Stimulated activated naive B cell treated with anti-CD40 and anti-IgM and Interleukin-4, amounts not matched to agents 10 μg/mL and 1 μg/mL and 100 μg/mL, for 72 hours (primary cell): Measurements from ENCODE around the gene ADAM12.
A peak's percentile ranks its signal among the peaks of the same experiment; 100 is the strongest.

ENCODE experiments used
- ATAC-seq, 2 donors: fragments of 150-1000 bp; cut with Tn5 transposase; replicated peaks; 2 replicates each; pipeline ENCODE4 v1.10.0; 2021; ENCODE audit warnings: moderate library complexity in 1 of 2
- DNase-seq: peaks from one replicate; pipeline ENCODE4 v3.0.0; 2021
- H3K27ac Mint-ChIP-seq: one replicate; pipeline ENCODE4 v1.8.0; 2022; ENCODE audit warnings: mild to moderate bottlenecking, mixed read lengths
- H3K27me3 Mint-ChIP-seq, 2 donors: one replicate each; pipeline ENCODE4 v1.8.0; 2022; ENCODE audit warnings: mixed read lengths in 2 of 2
- H3K36me3 Mint-ChIP-seq, 2 donors: one replicate each; pipeline ENCODE4 v1.8.0; 2022; ENCODE audit warnings: mixed read lengths in 2 of 2, mild to moderate bottlenecking in 1 of 2
- H3K4me1 Mint-ChIP-seq, 2 donors: one replicate each; pipeline ENCODE4 v1.8.0; 2022; ENCODE audit warnings: mixed read lengths in 2 of 2, mild to moderate bottlenecking in 1 of 2
- H3K4me3 Mint-ChIP-seq, 2 donors: one replicate each; pipeline ENCODE4 v1.8.0; 2022; ENCODE audit warnings: mild to moderate bottlenecking in 2 of 2, mixed read lengths in 2 of 2, moderate library complexity in 1 of 2
- H3K9me3 Mint-ChIP-seq, 2 donors: one replicate each; pipeline ENCODE4 v1.8.0; 2022; ENCODE audit warnings: mixed read lengths in 2 of 2, mild to moderate bottlenecking in 1 of 2

ADAM12 gene

DNA sequence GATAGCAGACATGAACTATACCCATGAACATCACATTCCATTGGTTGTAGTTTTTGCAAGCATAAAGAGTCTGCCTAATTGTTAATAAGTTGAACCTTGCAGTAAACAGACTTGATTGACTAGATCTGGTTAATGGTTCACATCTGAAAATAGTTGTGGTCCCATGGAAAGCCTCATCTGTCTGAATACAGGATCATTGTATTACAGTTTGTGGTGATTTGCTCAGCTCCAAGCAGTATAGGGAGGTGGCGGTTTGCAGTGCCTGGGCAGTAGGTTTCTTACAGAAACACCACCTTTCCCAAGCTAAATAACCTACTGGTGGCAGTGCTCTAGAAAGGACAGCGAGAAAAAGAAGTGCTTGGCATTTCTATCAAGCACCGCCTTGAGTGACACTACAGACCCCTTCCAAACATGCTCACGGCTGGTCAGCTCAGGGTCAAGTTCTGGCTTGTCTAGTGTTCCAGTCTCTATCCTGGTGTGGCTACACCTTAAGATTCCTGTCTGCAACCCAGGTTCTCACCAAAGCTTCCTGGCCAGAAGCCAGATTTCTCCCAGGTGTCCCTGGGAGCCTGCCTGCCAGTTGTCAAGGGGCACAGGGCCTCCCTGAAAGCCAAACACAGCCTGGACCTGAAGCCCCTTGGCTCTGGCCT is 372.0 kb downstream of the ADAM12 start:
- Mint-ChIP-seq H3K36me3 (no peaks in the 10 kb centered on the region), H3K9me3 (no peaks in the 10 kb centered on the region), H3K4me1 (peaks cover 6 to 7% of the 10 kb centered on the region in 2 donors), H3K27ac (no peak overlapping the region), H3K4me3 (no peak overlapping the region), H3K27me3 (peaks cover 0 to 13% of the 10 kb centered on the region in 2 donors)
- no peak for ATAC-seq
- DNase-seq: no peak

DNA sequence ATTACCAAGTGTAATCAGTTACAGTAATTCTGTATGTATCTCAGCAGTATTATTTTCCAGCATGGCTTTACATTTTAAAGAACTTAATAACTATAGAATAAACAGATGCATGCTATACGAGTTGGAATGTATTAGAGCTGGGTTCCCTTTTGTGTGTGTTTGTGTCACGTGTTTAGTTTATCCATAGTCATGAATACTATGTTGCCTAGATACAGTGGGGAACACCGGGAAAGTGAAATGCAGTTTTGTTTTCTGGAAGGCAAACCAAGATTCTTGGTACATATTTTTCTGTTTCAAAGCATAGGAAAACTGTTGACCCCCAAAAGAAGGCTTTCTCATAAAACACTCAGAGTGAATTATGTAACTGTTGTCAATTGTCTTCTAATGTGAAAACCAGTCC is 372.9 kb downstream of the ADAM12 start:
- no peak overlapping the region for H3K4me3 Mint-ChIP-seq
- peaks cover 0 to 2% of the 10 kb centered on the region in 2 donors for H3K9me3 Mint-ChIP-seq
- peaks cover 0 to 13% of the 10 kb centered on the region in 2 donors for H3K27me3 Mint-ChIP-seq

DNA sequence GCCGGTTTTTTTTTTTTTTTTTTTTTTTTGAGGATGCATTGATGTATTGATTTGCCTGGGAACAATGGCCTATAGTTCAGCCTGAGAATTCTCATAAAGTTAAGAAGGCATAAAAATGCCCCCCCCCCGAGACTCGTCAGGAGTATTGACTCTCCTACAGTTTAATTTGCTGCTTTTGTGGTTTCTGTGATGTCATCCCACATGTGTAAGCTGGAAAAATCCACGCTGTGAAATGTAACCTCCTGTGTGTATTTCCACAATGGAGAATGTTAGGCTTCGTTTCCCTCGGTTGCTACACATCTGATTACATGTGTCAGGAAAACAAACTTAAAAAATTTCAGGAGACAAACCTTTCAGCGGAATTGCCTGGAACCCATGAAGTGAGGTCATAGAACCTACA is 374.0 kb downstream of the ADAM12 start:
- ATAC-seq: no peak
- no peak for DNase-seq
- no peak overlapping the region for H3K4me3 Mint-ChIP-seq
- peaks cover 0 to 9% of the 10 kb centered on the region in 2 donors for H3K27me3 Mint-ChIP-seq
- no peaks in the 10 kb centered on the region for H3K36me3 Mint-ChIP-seq
- H3K4me1 Mint-ChIP-seq: peaks cover 6 to 7% of the 10 kb centered on the region in 2 donors
- H3K9me3 Mint-ChIP-seq: peaks cover 0 to 4% of the 10 kb centered on the region in 2 donors
- no peak overlapping the region for H3K27ac Mint-ChIP-seq

More for the DNA sequence above, 372.9 kb downstream of the ADAM12 start:
- peaks cover 6 to 7% of the 10 kb centered on the region in 2 donors for H3K4me1 Mint-ChIP-seq
- H3K27ac Mint-ChIP-seq: no peak overlapping the region
- no peak for DNase-seq
- H3K36me3 Mint-ChIP-seq: no peaks in the 10 kb centered on the region
- no peak for ATAC-seq

DNA sequence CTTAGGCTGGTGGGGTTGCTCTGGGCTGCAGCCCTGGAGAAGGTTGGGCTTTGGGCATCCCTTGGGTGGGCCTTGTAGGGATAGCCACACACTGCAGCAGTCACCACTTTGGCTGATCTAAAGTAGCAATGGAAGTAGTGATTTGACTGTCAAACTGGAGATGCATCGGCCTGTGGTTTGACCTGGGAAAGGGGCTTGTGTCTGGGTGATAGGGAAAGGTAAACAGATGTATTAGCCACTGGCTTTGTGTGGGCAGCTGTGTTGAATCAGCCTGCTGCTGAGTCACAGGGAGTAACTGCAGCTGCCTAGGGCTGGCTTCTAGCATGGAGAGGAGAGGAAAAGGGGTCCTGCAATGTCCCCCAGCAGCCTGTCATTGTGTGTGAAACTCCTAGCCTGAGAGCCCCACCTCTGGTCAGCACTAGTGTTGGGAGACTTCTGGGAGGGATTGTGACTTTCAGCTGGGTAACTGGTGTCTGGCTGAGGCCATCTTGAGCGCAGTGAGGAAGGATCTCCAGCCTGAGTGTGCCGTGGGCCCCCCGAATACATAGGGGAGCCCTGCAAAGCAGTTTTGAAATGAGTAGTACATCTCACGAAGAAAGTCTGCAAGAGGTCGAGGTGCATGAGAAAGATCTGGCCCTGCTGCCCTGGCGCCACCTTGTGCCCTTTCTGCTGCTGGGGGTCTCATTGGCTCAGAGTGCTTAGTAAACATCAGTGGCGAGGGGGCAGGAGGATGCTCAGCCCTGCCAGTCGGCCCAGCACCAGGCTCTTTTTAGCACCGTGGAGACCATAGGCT is 374.6 kb downstream of the ADAM12 start:
- peaks cover 0 to 9% of the 10 kb centered on the region in 2 donors for H3K27me3 Mint-ChIP-seq
- H3K36me3 Mint-ChIP-seq: no peaks in the 10 kb centered on the region
- peak in 1 of 2 donors; percentile 43 for ATAC-seq
- DNase-seq: no peak
- H3K4me3 Mint-ChIP-seq: no peak overlapping the region
- H3K4me1 Mint-ChIP-seq: peaks cover 7 to 11% of the 10 kb centered on the region in 2 donors
- peaks cover 0 to 4% of the 10 kb centered on the region in 2 donors for H3K9me3 Mint-ChIP-seq
- H3K27ac Mint-ChIP-seq: no peak overlapping the region

DNA sequence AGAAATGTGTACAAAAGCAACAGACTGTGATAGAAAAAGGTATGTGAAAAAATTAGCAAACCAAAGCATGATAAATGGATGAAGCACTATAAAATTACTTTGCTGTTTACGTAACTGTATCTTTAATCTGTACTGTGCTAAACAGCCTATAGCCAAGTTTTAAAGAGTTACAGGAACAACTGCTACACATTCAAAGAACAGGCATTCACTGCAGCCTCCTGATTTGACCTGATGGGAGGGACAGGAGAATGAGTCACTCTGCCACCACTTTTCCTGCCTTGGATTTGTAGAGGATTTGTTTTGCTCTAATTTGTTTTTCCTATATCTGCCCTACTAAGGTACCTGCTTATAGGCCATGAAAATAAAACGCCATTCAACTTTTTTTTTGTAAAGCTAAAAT is 375.8 kb downstream of the ADAM12 start:
- H3K36me3 Mint-ChIP-seq: no peaks in the 10 kb centered on the region
- ATAC-seq (no peak), DNase-seq (no peak)
- H3K4me3 Mint-ChIP-seq: no peak overlapping the region
- peaks cover 0 to 4% of the 10 kb centered on the region in 2 donors for H3K9me3 Mint-ChIP-seq
- H3K27me3 Mint-ChIP-seq: peaks cover 0 to 9% of the 10 kb centered on the region in 2 donors
- no peak overlapping the region for H3K27ac Mint-ChIP-seq
- peaks cover 7 to 18% of the 10 kb centered on the region in 2 donors for H3K4me1 Mint-ChIP-seq

DNA sequence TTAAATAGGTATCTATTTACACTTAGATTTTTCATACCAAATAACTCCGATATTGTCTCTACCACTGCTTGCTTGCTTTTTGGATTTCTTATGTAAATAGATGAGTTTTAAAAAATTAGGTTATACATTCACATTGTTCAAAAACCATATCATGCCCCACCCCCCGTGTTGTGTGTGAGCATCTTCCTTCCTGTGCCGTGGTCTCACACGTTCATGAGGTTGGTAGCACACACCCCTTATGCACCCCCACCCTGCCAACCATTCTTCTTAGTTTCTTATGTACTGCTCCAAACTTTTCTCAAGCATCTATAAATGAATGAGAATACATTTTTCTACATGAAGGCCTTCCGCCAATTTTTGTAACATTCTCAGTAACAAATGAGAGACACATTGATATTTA is 376.3 kb downstream of the ADAM12 start:
- Mint-ChIP-seq H3K4me1 (peaks cover 7 to 18% of the 10 kb centered on the region in 2 donors), H3K27me3 (peaks cover 0 to 5% of the 10 kb centered on the region in 2 donors), H3K4me3 (no peak overlapping the region), H3K9me3 (peaks cover 0 to 4% of the 10 kb centered on the region in 2 donors), H3K27ac (no peak overlapping the region), H3K36me3 (no peaks in the 10 kb centered on the region)
- DNase-seq: no peak
- no peak for ATAC-seq

DNA sequence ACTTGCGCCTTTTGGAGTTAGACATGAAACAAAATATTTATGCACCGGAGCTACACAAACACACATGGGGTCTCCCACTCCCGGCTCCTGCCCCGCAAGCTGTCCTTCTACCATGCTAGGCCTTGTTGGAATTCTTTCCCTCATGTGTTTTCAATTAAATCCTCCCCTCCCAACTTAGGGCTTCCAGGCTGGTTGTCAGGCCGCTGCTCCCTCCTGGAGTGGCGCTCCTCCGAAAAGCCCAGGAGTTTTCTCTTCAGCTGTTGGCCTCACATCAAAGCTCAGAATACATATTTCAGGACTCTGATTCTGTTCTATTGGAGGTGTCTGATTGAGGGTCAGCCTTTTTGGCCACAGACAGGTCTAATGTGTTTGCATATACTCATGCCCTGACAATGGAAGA is 378.6 kb downstream of the ADAM12 start:
- ATAC-seq: no peak

DNA sequence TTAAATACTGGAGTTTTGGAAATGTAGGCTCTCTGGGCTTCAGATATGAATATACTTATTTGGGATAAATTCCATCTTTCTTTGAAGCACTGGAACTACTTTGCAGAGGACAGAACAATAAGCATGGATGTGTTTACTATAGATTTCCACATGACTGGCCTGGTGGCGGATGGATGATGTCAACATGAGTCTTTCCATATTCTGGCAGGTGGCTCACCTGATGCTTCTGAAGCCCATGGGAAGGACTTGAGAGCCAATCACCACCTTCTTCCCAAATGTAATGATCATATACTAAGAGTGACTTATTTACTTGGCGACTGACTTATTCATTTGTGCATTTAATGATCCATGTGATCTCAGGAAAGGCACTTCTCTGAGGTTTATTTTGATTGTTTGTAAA is 381.4 kb downstream of the ADAM12 start:
- H3K4me3 Mint-ChIP-seq: no peak overlapping the region
- H3K27ac Mint-ChIP-seq: no peak overlapping the region
- H3K36me3 Mint-ChIP-seq: no peaks in the 10 kb centered on the region
- H3K27me3 Mint-ChIP-seq: peaks cover 0 to under 1% of the 10 kb centered on the region in 2 donors
- H3K4me1 Mint-ChIP-seq: peaks cover under 1 to 12% of the 10 kb centered on the region in 2 donors
- no peak for ATAC-seq
- no peak for DNase-seq
- H3K9me3 Mint-ChIP-seq: peaks cover 0 to 4% of the 10 kb centered on the region in 2 donors

More for the DNA sequence above, 378.6 kb downstream of the ADAM12 start:
- no peak for DNase-seq
- Mint-ChIP-seq H3K27me3 (peaks cover 0 to 4% of the 10 kb centered on the region in 2 donors), H3K4me3 (no peak overlapping the region), H3K36me3 (no peaks in the 10 kb centered on the region), H3K4me1 (peaks cover 7 to 18% of the 10 kb centered on the region in 2 donors), H3K9me3 (peaks cover 0 to 4% of the 10 kb centered on the region in 2 donors), H3K27ac (no peak overlapping the region)

DNA sequence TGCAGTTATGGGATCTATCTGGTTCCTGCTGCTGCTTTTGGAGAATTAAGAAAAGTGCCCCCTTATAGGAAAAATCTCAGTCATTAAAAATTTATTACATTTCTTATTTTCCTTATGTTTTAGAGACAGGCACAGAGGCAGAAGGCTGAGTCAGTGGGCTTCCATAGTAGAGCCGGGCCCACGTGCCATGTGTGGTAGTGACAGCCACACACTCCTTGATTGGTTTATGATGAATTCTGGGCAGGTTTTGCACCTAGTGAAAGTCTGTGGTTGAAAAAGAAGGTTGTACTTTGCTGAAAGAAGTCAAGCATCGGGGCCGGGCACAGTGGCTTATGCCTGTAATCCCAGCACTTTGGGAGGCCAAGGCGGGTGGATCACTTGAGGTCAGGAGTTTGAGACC is 382.0 kb downstream of the ADAM12 start:
- H3K9me3 Mint-ChIP-seq: peaks cover 0 to 4% of the 10 kb centered on the region in 2 donors
- DNase-seq: no peak
- no peak overlapping the region for H3K27ac Mint-ChIP-seq
- H3K27me3 Mint-ChIP-seq: no peaks in the 10 kb centered on the region
- no peak for ATAC-seq
- no peaks in the 10 kb centered on the region for H3K36me3 Mint-ChIP-seq
- H3K4me1 Mint-ChIP-seq: peaks cover 0 to 12% of the 10 kb centered on the region in 2 donors
- no peak overlapping the region for H3K4me3 Mint-ChIP-seq

DNA sequence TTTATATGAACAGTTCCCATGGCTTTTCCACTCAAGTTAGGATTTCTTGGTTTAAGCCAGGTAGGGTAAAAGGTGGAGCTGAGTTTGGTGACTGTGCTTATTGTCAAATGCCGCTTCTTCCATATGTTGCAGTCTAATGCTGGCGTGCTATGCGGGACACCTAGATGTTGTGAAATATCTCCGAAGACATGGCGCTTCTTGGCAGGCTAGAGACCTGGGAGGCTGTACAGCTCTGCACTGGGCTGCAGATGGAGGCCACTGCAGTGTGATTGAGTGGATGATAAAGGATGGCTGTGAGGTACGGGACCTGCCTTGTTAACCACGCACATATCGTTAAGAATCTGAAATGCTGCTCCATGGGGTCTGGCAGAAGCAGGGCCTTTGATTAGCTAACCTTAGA is 383.5 kb downstream of the ADAM12 start:
- Mint-ChIP-seq H3K27me3 (peaks cover 0 to 7% of the 10 kb centered on the region in 2 donors), H3K27ac (no peak overlapping the region), H3K4me1 (peaks cover 0 to 12% of the 10 kb centered on the region in 2 donors), H3K36me3 (no peaks in the 10 kb centered on the region), H3K4me3 (no peak overlapping the region), H3K9me3 (peaks cover 0 to 2% of the 10 kb centered on the region in 2 donors)
- DNase-seq (no peak), ATAC-seq (no peak)

DNA sequence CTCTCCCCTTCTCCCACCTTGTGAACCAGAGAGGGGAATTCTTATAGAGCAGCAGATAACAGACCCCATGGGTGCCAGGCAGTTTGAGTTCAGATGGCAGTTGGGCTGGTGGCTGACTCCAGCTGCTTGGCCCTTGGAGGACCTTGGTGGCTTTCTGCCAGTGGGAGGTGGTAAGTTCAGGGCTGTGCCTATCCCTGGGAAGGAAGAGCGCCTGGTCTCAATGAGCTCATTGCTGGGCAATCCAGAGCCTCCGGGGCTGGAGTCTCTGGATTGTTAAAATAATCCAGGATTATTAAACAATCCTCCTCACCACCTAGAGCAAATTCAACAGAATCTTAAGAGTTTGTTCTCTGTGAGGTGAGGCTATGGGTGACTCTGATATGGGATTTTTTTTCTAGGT is 386.7 kb downstream of the ADAM12 start:
- ATAC-seq (no peak), DNase-seq (no peak)
- H3K27ac Mint-ChIP-seq: no peak overlapping the region
- no peaks in the 10 kb centered on the region for H3K9me3 Mint-ChIP-seq
- no peaks in the 10 kb centered on the region for H3K36me3 Mint-ChIP-seq
- no peaks in the 10 kb centered on the region for H3K4me1 Mint-ChIP-seq
- peaks cover 7% of the 10 kb centered on the region in 2 donors for H3K27me3 Mint-ChIP-seq
- no peak overlapping the region for H3K4me3 Mint-ChIP-seq

DNA sequence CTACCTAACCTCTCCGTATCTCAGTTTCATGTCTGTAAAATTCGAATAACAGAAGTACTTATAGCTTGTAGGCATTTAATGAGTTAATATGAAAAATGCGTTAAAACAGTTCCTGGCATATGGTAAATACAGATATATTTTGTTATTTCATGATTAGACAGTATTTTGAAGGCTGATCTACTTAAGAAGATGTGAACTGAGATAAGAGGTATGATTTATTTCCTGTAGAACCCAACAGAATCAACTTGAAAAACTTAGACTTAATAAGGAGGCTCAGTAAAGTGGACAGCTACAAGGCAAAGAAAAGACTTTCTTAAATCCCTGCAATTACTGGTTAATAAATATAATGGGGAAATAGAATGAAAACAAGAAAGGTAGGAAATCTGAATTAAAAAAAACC is 388.6 kb downstream of the ADAM12 start:
- Mint-ChIP-seq H3K4me3 (no peak overlapping the region), H3K9me3 (no peaks in the 10 kb centered on the region), H3K36me3 (no peaks in the 10 kb centered on the region), H3K27me3 (peaks cover 7% of the 10 kb centered on the region in 2 donors), H3K4me1 (no peaks in the 10 kb centered on the region), H3K27ac (no peak overlapping the region)
- DNase-seq: no peak
- no peak for ATAC-seq

DNA sequence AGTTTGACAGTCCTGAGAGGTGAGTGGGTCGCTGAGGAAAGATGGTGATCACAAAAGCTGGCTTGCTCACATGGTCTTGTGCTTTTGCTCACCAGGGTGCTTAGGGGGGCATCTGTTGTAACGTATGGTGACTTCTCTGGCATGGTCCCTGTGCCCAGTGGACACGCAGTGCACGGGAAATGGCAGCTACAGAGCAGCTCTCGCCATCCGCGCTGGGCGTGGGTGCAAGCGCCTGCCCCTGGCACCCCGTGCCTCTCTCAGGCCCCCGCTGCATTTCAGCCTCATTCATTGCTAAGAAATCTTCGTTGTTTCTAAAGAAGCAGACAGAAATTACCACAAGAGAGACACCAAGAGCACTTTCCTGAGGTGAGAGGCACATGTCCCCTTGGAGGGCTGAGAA is 390.7 kb downstream of the ADAM12 start:
- H3K4me1 Mint-ChIP-seq: no peaks in the 10 kb centered on the region

DNA sequence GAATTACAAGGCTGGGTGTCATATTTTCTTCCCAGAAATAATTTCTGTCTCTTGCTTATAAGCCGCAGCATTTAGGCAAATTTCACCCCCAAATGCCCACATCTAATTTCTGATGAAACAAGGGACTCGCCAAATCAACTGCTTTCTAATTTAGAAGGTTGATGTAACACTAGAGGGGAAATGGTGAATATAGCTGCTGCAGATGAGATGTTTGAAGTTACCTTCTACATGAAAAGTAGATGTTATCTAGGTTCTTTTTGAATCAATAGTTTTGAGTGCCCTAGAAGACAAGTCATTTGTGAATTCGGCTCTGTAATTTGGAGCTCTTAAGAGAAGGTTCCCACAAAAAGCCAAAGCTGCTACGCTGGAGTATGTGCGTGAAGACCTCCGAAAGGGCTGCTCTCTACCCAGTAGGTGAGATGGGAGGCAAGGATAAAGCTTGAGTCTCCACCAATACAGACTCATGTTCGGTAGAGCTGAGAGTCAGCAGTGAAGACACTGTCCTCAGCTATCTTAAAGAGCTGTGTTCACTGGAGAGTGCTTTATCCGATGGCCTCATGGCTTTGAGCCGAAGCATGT is 392.5 kb downstream of the ADAM12 start:
- H3K9me3 Mint-ChIP-seq: peaks cover 2 to 4% of the 10 kb centered on the region in 2 donors
- H3K36me3 Mint-ChIP-seq: no peaks in the 10 kb centered on the region
- peaks cover 6 to 7% of the 10 kb centered on the region in 2 donors for H3K27me3 Mint-ChIP-seq
- DNase-seq (no peak), ATAC-seq (no peak)
- H3K4me3 Mint-ChIP-seq: no peak overlapping the region
- no peaks in the 10 kb centered on the region for H3K4me1 Mint-ChIP-seq
- no peak overlapping the region for H3K27ac Mint-ChIP-seq

More for the DNA sequence above, 390.7 kb downstream of the ADAM12 start:
- Mint-ChIP-seq H3K27ac (no peak overlapping the region), H3K9me3 (no peaks in the 10 kb centered on the region), H3K27me3 (peaks cover 7% of the 10 kb centered on the region in 2 donors), H3K36me3 (no peaks in the 10 kb centered on the region), H3K4me3 (no peak overlapping the region)
- DNase-seq (no peak), ATAC-seq (no peak)
